ENCODE data around the gene HS6ST2. TPM values are rescaled to one million over a fixed set of nuclear protein-coding genes. Genes with fewer than 3 reads are reported as not detected.

HS6ST2 gene
- total RNA-seq, 1 experiment from 2014 or later: 24.6 TPM

DNA sequence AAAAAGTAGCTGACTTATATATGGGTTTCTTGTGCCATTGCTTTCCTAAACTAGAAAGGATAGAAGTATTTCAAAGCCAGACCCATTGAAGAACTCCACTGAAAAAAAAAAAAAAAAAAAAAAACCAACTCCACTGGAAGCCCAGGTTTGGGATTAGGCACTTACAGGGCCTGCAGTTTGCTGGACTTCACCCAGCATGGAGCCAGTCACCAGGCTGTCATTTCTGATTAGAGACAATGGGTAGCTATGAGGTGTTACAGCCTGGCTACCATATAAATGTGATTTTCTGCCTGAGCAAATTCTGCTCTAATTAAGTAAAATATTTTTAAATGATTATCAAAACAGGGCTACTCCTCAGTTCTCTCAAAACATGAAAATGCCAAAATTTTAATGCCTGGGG lies 49.5 kb downstream of the HS6ST2 start (continued):
- TF ChIP-seq POLR2A (IDR thresholded peaks at IDR 0.05; ENCODE audit: borderline replicate concordance, extremely low read depth, insufficient read depth, insufficient read length) (no peak), RAD21 (IDR thresholded peaks at IDR 0.05; ENCODE audit: low read depth) (no peak)
- TF ChIP-seq, protein P1, sequence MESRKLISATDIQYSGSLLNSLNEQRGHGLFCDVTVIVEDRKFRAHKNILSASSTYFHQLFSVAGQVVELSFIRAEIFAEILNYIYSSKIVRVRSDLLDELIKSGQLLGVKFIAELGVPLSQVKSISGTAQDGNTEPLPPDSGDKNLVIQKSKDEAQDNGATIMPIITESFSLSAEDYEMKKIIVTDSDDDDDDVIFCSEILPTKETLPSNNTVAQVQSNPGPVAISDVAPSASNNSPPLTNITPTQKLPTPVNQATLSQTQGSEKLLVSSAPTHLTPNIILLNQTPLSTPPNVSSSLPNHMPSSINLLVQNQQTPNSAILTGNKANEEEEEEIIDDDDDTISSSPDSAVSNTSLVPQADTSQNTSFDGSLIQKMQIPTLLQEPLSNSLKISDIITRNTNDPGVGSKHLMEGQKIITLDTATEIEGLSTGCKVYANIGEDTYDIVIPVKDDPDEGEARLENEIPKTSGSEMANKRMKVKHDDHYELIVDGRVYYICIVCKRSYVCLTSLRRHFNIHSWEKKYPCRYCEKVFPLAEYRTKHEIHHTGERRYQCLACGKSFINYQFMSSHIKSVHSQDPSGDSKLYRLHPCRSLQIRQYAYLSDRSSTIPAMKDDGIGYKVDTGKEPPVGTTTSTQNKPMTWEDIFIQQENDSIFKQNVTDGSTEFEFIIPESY (IDR thresholded peaks at IDR 0.05; ENCODE audit: extremely low read depth, insufficient replicate concordance, low read length): no peak

DNA sequence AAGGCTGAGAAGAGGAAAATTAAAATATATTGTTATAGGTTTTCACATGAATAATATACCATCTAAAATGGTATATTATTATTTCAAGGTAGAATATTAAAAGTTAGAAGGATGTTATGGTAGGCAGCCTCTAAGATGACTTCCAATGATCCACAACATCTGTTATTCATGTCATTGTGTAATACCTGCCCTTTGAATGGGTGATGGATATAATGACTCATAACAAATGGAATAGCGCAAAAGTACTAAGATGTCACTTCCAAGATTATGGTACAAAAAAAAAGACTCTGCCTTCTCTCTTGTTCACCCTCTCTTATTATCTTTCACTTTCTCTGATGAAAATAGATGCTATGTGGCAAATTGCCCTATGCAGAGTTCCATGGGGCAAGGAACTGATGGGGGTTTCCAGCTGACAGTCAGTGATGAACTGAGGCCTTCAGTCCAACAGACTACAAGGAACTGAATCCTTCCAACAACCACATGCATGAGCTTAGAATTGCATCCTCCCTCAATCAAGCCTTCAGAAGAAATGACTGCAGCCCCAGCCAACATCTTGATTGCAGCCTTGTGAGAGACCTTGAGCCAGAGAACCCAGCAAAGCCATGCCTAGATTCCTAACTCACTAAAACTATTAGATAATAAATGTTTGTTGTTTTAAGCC lies 57.7 kb downstream of the HS6ST2 start:
- H4K20me1 ChIP-seq (ENCODE audit: insufficient read depth): no peaks in the 10 kb centered on the region
- no peaks in the 10 kb centered on the region for H3K27me3 ChIP-seq (ENCODE audit: insufficient read depth, low read length)
- TF ChIP-seq EZH2 (IDR thresholded peaks at IDR 0.05) (no peak), CEBPB (IDR thresholded peaks at IDR 0.05; ENCODE audit: low read depth) (0 out of 2 replicates have a peak, but pooled peaks have one; percentile 10), EZH2phosphoT487 (IDR thresholded peaks at IDR 0.05; ENCODE audit: borderline replicate concordance) (no peak), SP1 (IDR thresholded peaks at IDR 0.05; ENCODE audit: low read depth) (no peak)
- ChIA-PET RAD21 (ENCODE audit: low non-redundant PET in 1 of 2, low total read pairs in 2 of 2, uncharacterized antibody in 2 of 2, unreplicated experiment in 2 of 2) (no interaction called here), CTCF (no interaction called here), POLR2A (no interaction called here)
- no TSS peak for BruUV-seq (replicated peaks)
- peaks cover 9% of the 10 kb centered on the region; the same call in 1 of the 2 replicates for H3K79me2 ChIP-seq (ENCODE audit: insufficient read depth, low read length)
- no peak overlapping the region for H3K27ac ChIP-seq (ENCODE audit: low read depth, low read length)
- H3K36me3 ChIP-seq (ENCODE audit: control insufficient read depth in 1 of 2, insufficient read depth in 2 of 2, low read length in 2 of 2): no peaks in the 10 kb centered on the region
- H3K9me2 ChIP-seq (ENCODE audit: insufficient read depth): no peaks in the 10 kb centered on the region
- H2AFZ ChIP-seq (ENCODE audit: low read depth, low read length, poor library complexity, severe bottlenecking): no peak overlapping the region
- DNase-seq (ENCODE audit: low read depth, low spot score): no peak
- intact Hi-C loops (cut with micrococcal nuclease): no loop called here
- H3K9ac ChIP-seq (ENCODE audit: low read length): no peak overlapping the region
- no peaks in the 10 kb centered on the region for H3K4me1 ChIP-seq (ENCODE audit: control insufficient read depth in 1 of 2, insufficient read depth in 2 of 2, low read length in 2 of 2)
- H3K9me3 ChIP-seq (ENCODE audit: control insufficient read depth in 1 of 2, insufficient read depth in 1 of 2, low read depth in 1 of 2, low read length in 2 of 2): no peaks in the 10 kb centered on the region
- ATAC-seq: no peak
- no peak overlapping the region for H3K4me3 ChIP-seq (replicated peaks in 1 of 2; ENCODE audit: low read depth in 1 of 2, low read length in 2 of 2)
- no peak overlapping the region for H3K4me2 ChIP-seq (ENCODE audit: low read length)

All from HCT116 (cell line).